HepG2 (cell line): Measurements from ENCODE around the gene CIAO3. TPM values are rescaled to one million over a fixed set of nuclear protein-coding genes. Genes with fewer than 3 reads are reported as not detected.

Source experiments
- CENPX ChIP-seq: sonication (generic); formaldehyde crosslinking; IDR thresholded peaks from 2 replicates; pipeline ENCODE4 v1.9.0; 2021; ENCODE audit warnings: mild to moderate bottlenecking, missing genetic modification reagents, moderate library complexity
- FOXO1 ChIP-seq: sonication (generic); formaldehyde crosslinking; IDR thresholded peaks from 2 replicates; pipeline ENCODE4 v1.4.0; 2020; ENCODE audit warnings: missing genetic modification reagents
- GABPB1 ChIP-seq: IDR thresholded peaks from 2 replicates; pipeline ENCODE4 v1.6.1; 2016; ENCODE audit warnings: mild to moderate bottlenecking, missing genetic modification reagents, moderate library complexity, missing compliant biosample characterization
- GTF3A ChIP-seq: sonication (generic); formaldehyde crosslinking; conservative IDR thresholded peaks from 2 replicates; pipeline ENCODE4 v1.4.0; 2020; ENCODE audit warnings: mild to moderate bottlenecking, missing genetic modification reagents
- HOXD1 ChIP-seq: sonication (generic); formaldehyde crosslinking; IDR thresholded peaks from 2 replicates; pipeline ENCODE4 v1.5.0; 2020; ENCODE audit warnings: missing genetic modification reagents
- KDM3A ChIP-seq: IDR thresholded peaks from 2 replicates; pipeline ENCODE4 v1.6.1; 2018; ENCODE audit warnings: low read depth, missing compliant biosample characterization
- MEIS2 ChIP-seq: sonication (generic); formaldehyde crosslinking; IDR thresholded peaks from 2 replicates; pipeline ENCODE4 v1.9.0; 2021; ENCODE audit warnings: mild to moderate bottlenecking, missing genetic modification reagents
- MTF2 ChIP-seq: sonication (generic); formaldehyde crosslinking; IDR thresholded peaks from 2 replicates; pipeline ENCODE4 v1.5.0; 2020; ENCODE audit warnings: missing genetic modification reagents, borderline replicate concordance
- NFE2L1 ChIP-seq: sonication (generic); formaldehyde crosslinking; IDR thresholded peaks from 2 replicates; pipeline ENCODE4 v1.4.0; 2020; ENCODE audit warnings: missing genetic modification reagents, mild to moderate bottlenecking, borderline replicate concordance
- NR2F1 ChIP-seq, 2 experiments: fragments of 450-650 bp in 1 of 2; formaldehyde crosslinking in 1 of 2; IDR thresholded peaks; 2 replicates each; pipeline versions ENCODE4 v1.5.0 to v1.6.1; 2016 to 2020; ENCODE audit warnings: mild to moderate bottlenecking in 1 of 2, missing compliant biosample characterization in 1 of 2, missing genetic modification reagents in 1 of 2, moderate library complexity in 1 of 2
- RAD21 ChIP-seq: fragments of 450-650 bp; formaldehyde crosslinking; IDR thresholded peaks from 2 replicates; pipeline ENCODE4 v1.5.0; 2020; ENCODE audit warnings: mild to moderate bottlenecking
- RFX5 ChIP-seq: IDR thresholded peaks from 2 replicates; pipeline ENCODE4 v1.6.1; 2011; ENCODE audit warnings: low read depth, low read length, improper control_type of control experiment
- RFXANK ChIP-seq: IDR thresholded peaks from 2 replicates; pipeline ENCODE4 v1.6.1; 2016
- SP4 ChIP-seq: sonication (generic); formaldehyde crosslinking; IDR thresholded peaks from 2 replicates; pipeline ENCODE4 v1.8.1; 2023; ENCODE audit warnings: mild to moderate bottlenecking, missing genetic modification reagents
- ZFP41 ChIP-seq: sonication (generic); formaldehyde crosslinking; IDR thresholded peaks from 2 replicates; pipeline ENCODE4 v1.4.0; 2020; ENCODE audit warnings: mild to moderate bottlenecking, missing genetic modification reagents, borderline replicate concordance
- ZNF556 ChIP-seq: sonication (generic); formaldehyde crosslinking; IDR thresholded peaks from 2 replicates; pipeline ENCODE4 v1.4.0; 2020; ENCODE audit warnings: mild to moderate bottlenecking, missing genetic modification reagents, borderline replicate concordance
- polyA plus RNA-seq, 8 experiments: library from polyadenylated mRNA; depleted of rRNA in 3 of 8; stranded (reverse) in 7 of 8; unstranded in 1 of 8; fragments of >200 nt; fragmentation: Illumina TruSeq in 4 of 8; extraction: Trizol in 4 of 8; gene quantifications; 2 replicates each; pipeline versions ENCODE4 v1.2.1 to v1.2.3, GENCODE V29; 2011 to 2016; ENCODE audit warnings: low read depth in 4 of 8, missing spikeins in 1 of 8, mixed read lengths in 1 of 8; ENCODE audit not compliant: insufficient read depth in 1 of 8
- total RNA-seq, 5 experiments: library from RNA; depleted of rRNA; stranded (reverse); fragments of >200 nt; fragmentation: Illumina TruSeq; extraction: Trizol; gene quantifications; 2 replicates each; pipeline ENCODE4 v1.2.3, GENCODE V29; 2016; ENCODE audit warnings: low read depth in 1 of 5
- TF ChIP-seq, protein P1 (sequence below): sonication (generic); formaldehyde crosslinking; IDR thresholded peaks from 2 replicates; pipeline ENCODE4 v1.5.1; 2020; ENCODE audit warnings: mild to moderate bottlenecking, missing genetic modification reagents, moderate library complexity
- TF ChIP-seq, protein P2 (sequence below): sonication (generic); formaldehyde crosslinking; IDR thresholded peaks from 2 replicates; pipeline ENCODE4 v1.4.0; 2020; ENCODE audit warnings: missing genetic modification reagents
- TF ChIP-seq, protein P3 (sequence below): sonication (generic); formaldehyde crosslinking; IDR thresholded peaks from 2 replicates; pipeline ENCODE4 v1.5.1; 2020; ENCODE audit warnings: mild to moderate bottlenecking, moderate library complexity, missing genetic modification reagents

CIAO3 gene
- total and polyA plus RNA-seq, 2 of the 13 experiments (the other 11 are each of a cell fraction or from before 2014, with no cell fraction given), result 21.7 to 25.0 TPM

DNA sequence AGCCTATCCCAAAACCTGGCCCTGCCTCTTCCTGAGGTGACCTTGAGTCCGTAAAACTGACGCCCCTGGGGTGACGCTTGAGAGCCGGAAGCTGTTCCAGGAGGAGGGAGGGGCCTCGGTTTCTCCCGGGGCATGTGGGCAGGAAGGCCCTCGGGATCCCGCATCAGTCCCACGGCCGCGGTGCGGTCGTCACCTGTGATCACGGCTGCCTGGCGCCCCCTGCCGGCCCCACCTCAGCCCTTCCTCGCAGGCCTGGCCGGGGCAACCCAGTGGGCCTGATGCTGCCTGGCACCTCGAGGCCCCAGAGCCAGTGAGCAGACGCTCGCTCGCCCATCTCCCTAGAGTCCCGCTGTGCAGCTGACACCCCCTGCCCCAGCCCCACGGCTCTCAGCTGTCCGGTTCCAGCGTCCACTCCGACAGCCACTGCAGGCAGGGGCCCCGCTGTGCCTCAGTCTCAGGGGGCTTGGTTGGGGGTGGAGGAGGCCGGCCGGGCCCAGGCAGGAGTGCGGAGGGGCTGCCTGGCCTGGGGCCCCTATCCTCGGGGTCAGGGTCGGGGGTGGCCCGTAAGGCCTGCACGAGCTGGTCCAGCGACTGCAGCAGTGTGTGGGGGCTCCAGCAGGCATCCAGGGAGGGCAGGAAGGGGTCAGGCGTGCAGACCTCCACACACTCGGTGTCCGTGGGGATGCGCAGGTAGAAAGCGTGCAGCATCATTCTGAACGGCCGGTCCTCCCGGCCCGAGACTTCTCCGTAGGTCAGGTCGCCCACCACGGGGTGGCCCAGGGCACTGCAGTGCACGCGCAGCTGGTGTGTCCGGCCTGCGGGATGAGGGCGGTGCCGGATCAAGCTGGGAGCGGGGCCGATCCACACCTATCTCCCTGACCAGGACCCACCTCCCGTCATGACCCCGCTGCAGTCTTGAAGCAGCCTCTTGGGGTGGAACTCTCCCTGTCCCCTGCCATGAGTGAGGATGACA is 45.1 kb upstream of the CIAO3 start (continued):
- TF ChIP-seq NFE2L1 (CRISPR knock-in tag) (no peak), NR2F1 (CRISPR knock-in tag; IDR thresholded peaks at IDR 0.05) (no peak), ZFP41 (CRISPR knock-in tag) (no peak), KDM3A (CRISPR knock-in tag) (peak; percentile 83; the same call in 1 of the 2 replicates), RFX5 (no peak), RFXANK (no peak), MEIS2 (CRISPR knock-in tag) (no peak), MTF2 (no peak), HOXD1 (CRISPR knock-in tag) (no peak), ZNF556 (CRISPR knock-in tag) (no peak), FOXO1 (CRISPR knock-in tag) (peak; percentile 22; the same call in 1 of the 2 replicates), GABPB1 (peak; percentile 55; the same call in 1 of the 2 replicates), CENPX (CRISPR knock-in tag) (no peak), SP4 (CRISPR knock-in tag) (0 out of 2 replicates have a peak, but pooled peaks have one; percentile 21), GTF3A (no peak), RAD21 (CRISPR knock-in tag) (peak; percentile 93)
- TF ChIP-seq, protein P1, sequence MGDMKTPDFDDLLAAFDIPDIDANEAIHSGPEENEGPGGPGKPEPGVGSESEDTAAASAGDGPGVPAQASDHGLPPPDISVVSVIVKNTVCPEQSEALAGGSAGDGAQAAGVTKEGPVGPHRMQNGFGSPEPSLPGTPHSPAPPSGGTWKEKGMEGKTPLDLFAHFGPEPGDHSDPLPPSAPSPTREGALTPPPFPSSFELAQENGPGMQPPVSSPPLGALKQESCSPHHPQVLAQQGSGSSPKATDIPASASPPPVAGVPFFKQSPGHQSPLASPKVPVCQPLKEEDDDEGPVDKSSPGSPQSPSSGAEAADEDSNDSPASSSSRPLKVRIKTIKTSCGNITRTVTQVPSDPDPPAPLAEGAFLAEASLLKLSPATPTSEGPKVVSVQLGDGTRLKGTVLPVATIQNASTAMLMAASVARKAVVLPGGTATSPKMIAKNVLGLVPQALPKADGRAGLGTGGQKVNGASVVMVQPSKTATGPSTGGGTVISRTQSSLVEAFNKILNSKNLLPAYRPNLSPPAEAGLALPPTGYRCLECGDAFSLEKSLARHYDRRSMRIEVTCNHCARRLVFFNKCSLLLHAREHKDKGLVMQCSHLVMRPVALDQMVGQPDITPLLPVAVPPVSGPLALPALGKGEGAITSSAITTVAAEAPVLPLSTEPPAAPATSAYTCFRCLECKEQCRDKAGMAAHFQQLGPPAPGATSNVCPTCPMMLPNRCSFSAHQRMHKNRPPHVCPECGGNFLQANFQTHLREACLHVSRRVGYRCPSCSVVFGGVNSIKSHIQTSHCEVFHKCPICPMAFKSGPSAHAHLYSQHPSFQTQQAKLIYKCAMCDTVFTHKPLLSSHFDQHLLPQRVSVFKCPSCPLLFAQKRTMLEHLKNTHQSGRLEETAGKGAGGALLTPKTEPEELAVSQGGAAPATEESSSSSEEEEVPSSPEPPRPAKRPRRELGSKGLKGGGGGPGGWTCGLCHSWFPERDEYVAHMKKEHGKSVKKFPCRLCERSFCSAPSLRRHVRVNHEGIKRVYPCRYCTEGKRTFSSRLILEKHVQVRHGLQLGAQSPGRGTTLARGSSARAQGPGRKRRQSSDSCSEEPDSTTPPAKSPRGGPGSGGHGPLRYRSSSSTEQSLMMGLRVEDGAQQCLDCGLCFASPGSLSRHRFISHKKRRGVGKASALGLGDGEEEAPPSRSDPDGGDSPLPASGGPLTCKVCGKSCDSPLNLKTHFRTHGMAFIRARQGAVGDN (CRISPR knock-in tag), result peak; percentile 59
- TF ChIP-seq, protein P2, sequence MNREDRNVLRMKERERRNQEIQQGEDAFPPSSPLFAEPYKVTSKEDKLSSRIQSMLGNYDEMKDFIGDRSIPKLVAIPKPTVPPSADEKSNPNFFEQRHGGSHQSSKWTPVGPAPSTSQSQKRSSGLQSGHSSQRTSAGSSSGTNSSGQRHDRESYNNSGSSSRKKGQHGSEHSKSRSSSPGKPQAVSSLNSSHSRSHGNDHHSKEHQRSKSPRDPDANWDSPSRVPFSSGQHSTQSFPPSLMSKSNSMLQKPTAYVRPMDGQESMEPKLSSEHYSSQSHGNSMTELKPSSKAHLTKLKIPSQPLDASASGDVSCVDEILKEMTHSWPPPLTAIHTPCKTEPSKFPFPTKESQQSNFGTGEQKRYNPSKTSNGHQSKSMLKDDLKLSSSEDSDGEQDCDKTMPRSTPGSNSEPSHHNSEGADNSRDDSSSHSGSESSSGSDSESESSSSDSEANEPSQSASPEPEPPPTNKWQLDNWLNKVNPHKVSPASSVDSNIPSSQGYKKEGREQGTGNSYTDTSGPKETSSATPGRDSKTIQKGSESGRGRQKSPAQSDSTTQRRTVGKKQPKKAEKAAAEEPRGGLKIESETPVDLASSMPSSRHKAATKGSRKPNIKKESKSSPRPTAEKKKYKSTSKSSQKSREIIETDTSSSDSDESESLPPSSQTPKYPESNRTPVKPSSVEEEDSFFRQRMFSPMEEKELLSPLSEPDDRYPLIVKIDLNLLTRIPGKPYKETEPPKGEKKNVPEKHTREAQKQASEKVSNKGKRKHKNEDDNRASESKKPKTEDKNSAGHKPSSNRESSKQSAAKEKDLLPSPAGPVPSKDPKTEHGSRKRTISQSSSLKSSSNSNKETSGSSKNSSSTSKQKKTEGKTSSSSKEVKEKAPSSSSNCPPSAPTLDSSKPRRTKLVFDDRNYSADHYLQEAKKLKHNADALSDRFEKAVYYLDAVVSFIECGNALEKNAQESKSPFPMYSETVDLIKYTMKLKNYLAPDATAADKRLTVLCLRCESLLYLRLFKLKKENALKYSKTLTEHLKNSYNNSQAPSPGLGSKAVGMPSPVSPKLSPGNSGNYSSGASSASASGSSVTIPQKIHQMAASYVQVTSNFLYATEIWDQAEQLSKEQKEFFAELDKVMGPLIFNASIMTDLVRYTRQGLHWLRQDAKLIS (CRISPR knock-in tag), result no peak
- TF ChIP-seq, protein P3, sequence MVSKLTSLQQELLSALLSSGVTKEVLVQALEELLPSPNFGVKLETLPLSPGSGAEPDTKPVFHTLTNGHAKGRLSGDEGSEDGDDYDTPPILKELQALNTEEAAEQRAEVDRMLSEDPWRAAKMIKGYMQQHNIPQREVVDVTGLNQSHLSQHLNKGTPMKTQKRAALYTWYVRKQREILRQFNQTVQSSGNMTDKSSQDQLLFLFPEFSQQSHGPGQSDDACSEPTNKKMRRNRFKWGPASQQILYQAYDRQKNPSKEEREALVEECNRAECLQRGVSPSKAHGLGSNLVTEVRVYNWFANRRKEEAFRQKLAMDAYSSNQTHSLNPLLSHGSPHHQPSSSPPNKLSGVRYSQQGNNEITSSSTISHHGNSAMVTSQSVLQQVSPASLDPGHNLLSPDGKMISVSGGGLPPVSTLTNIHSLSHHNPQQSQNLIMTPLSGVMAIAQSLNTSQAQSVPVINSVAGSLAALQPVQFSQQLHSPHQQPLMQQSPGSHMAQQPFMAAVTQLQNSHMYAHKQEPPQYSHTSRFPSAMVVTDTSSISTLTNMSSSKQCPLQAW, result no peak
